ENCODE results near the gene WIPF3.

Gene WIPF3

GRCh38 chr7:29831705-29832104, 25.4 kb downstream of the WIPF3 start:
- in situ Hi-C loops (cut with MboI; ENCODE audit: low pct_unique_long_range_greater_than_20kb, low sequenced_read_pairs, unreplicated experiment), result no loop called here
- no peak for TF ChIP-seq CTCF (IDR thresholded peaks at IDR 0.05; ENCODE audit: extremely low read depth, insufficient read depth, missing control alignments)
- DNase-seq (ENCODE audit: low spot score), result no peak

GRCh38 chr7:29833929-29834328, 27.6 kb downstream of the WIPF3 start:
- no peak for TF ChIP-seq CTCF (IDR thresholded peaks at IDR 0.05; ENCODE audit: extremely low read depth, insufficient read depth, missing control alignments)
- no peak for DNase-seq (ENCODE audit: low spot score)
- in situ Hi-C loops (cut with MboI; ENCODE audit: low pct_unique_long_range_greater_than_20kb, low sequenced_read_pairs, unreplicated experiment), result no loop called here

- no peak for TF ChIP-seq CTCF (IDR thresholded peaks at IDR 0.05; ENCODE audit: extremely low read depth, insufficient read depth, missing control alignments)
- no peak for DNase-seq (ENCODE audit: low spot score)
- in situ Hi-C loops (cut with MboI; ENCODE audit: low pct_unique_long_range_greater_than_20kb, low sequenced_read_pairs, unreplicated experiment), result no loop called here
Observed at GRCh38 chr7:29835718-29836117, 29.4 kb downstream of the WIPF3 start.

- DNase-seq (ENCODE audit: low spot score), result no peak
- in situ Hi-C loops (cut with MboI; ENCODE audit: low pct_unique_long_range_greater_than_20kb, low sequenced_read_pairs, unreplicated experiment), result no loop called here
- TF ChIP-seq CTCF (IDR thresholded peaks at IDR 0.05; ENCODE audit: extremely low read depth, insufficient read depth, missing control alignments), result no peak
Observed at GRCh38 chr7:29839302-29839701, 33.0 kb downstream of the WIPF3 start.

GRCh38 chr7:29839921-29840320, 33.6 kb downstream of the WIPF3 start:
- DNase-seq (ENCODE audit: low spot score), result no peak
- in situ Hi-C loops (cut with MboI; ENCODE audit: low pct_unique_long_range_greater_than_20kb, low sequenced_read_pairs, unreplicated experiment), result no loop called here
- TF ChIP-seq CTCF (IDR thresholded peaks at IDR 0.05; ENCODE audit: extremely low read depth, insufficient read depth, missing control alignments), result no peak

GRCh38 chr7:29840701-29841100, 34.4 kb downstream of the WIPF3 start:
- DNase-seq (ENCODE audit: low spot score), result no peak
- in situ Hi-C loops (cut with MboI; ENCODE audit: low pct_unique_long_range_greater_than_20kb, low sequenced_read_pairs, unreplicated experiment), result no loop called here

More at GRCh38 chr7:29840701-29841100, 34.4 kb downstream of the WIPF3 start:
- TF ChIP-seq CTCF (IDR thresholded peaks at IDR 0.05; ENCODE audit: extremely low read depth, insufficient read depth, missing control alignments), result no peak
